ENCODE measurements around the gene TMEFF2. TPM values are rescaled to one million over a fixed set of nuclear protein-coding genes. Genes with fewer than 3 reads are reported as not detected.

The TMEFF2 gene
- total RNA-seq, 6 donors from 2014 or later: 0.69 TPM; not detected in 5

DNA sequence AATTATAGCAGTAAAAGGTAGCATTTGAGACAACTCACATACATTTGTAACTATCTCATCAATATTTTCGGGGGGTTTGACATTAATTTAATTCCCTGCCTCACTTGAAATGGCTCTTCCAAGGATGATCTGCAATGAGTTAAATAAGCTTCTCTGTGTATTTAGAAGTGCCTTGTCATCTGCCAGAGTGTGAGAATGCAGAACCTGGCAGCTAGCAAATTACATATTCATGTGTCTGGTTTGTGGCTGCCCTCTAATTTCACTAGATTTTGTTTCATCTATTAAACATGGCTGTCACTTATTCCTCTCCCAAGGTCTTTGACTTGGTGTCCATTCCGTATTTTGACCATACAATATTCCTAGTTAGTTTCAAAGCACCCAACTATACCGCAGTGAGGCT, 189.5 kb downstream of the TMEFF2 start:
- TF ChIP-seq POLR2A (IDR thresholded peaks at IDR 0.05): no peak
- no peak for TF ChIP-seq EP300 (IDR thresholded peaks at IDR 0.05)
- TF ChIP-seq POLR2AphosphoS5 (IDR thresholded peaks at IDR 0.05): no peak
- no peak for TF ChIP-seq CTCF (IDR thresholded peaks at IDR 0.05)
- no peaks in the 10 kb centered on the region for H3K4me1 ChIP-seq
- ATAC-seq (ENCODE audit: low FRiP score in 2 of 2) (no peak), DNase-seq (no peak)
- H3K27me3 ChIP-seq: no peaks in the 10 kb centered on the region
- no peak overlapping the region for H3K4me3 ChIP-seq
- 92 to 95% methylated on average over 3 of the region's 3 CpGs for WGBS, 2 donors
- H3K36me3 ChIP-seq: no peaks in the 10 kb centered on the region
- no peaks in the 10 kb centered on the region for H3K9me3 ChIP-seq
- no peak overlapping the region for H3K27ac ChIP-seq

GRCh38 chr2:192004188-192004963, 190.4 kb downstream of the TMEFF2 start:
- WGBS, 2 donors: 72 to 75% methylated on average over 5 of the region's 5 CpGs
- H3K9me3 ChIP-seq: no peaks in the 10 kb centered on the region
- no peaks in the 10 kb centered on the region for H3K27me3 ChIP-seq
- no peaks in the 10 kb centered on the region for H3K36me3 ChIP-seq
- no peaks in the 10 kb centered on the region for H3K4me1 ChIP-seq
- no peak overlapping the region for H3K27ac ChIP-seq
- ATAC-seq (ENCODE audit: low FRiP score in 2 of 2) (no peak), DNase-seq (no peak)
- no peak overlapping the region for H3K4me3 ChIP-seq
- TF ChIP-seq EP300 (IDR thresholded peaks at IDR 0.05) (no peak), CTCF (IDR thresholded peaks at IDR 0.05) (no peak), POLR2A (IDR thresholded peaks at IDR 0.05) (no peak), POLR2AphosphoS5 (IDR thresholded peaks at IDR 0.05) (no peak)

DNA sequence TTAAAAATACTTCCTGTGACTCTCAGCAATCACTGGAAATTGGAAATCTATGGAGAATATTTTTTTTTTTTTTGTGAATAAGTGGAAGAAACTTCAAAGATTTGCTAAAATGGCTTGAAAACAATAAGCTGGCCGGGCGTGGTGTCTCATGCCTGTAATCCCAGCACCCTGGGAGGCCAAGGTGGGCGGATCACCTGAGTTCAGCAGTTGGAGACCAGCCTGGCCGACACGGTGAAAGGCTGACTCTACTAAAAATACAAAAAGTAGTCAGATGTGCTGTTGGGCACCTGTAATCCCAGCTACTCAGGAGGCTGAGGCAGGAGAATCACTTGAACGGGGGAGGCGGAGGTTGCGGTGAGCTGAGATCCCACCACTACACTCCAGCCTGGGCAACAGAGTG, 192.3 kb downstream of the TMEFF2 start:
- no peaks in the 10 kb centered on the region for H3K27me3 ChIP-seq
- H3K36me3 ChIP-seq: no peaks in the 10 kb centered on the region
- TF ChIP-seq CTCF (IDR thresholded peaks at IDR 0.05) (no peak), POLR2A (IDR thresholded peaks at IDR 0.05) (no peak), EP300 (IDR thresholded peaks at IDR 0.05) (no peak), POLR2AphosphoS5 (IDR thresholded peaks at IDR 0.05) (no peak)
- ATAC-seq (ENCODE audit: low FRiP score in 2 of 2) (no peak), DNase-seq (no peak)
- no peak overlapping the region for H3K27ac ChIP-seq
- 97 to 98% methylated on average over 8 of the region's 8 CpGs for WGBS, 2 donors
- no peaks in the 10 kb centered on the region for H3K4me1 ChIP-seq
- H3K4me3 ChIP-seq: no peak overlapping the region
- H3K9me3 ChIP-seq: no peaks in the 10 kb centered on the region

DNA sequence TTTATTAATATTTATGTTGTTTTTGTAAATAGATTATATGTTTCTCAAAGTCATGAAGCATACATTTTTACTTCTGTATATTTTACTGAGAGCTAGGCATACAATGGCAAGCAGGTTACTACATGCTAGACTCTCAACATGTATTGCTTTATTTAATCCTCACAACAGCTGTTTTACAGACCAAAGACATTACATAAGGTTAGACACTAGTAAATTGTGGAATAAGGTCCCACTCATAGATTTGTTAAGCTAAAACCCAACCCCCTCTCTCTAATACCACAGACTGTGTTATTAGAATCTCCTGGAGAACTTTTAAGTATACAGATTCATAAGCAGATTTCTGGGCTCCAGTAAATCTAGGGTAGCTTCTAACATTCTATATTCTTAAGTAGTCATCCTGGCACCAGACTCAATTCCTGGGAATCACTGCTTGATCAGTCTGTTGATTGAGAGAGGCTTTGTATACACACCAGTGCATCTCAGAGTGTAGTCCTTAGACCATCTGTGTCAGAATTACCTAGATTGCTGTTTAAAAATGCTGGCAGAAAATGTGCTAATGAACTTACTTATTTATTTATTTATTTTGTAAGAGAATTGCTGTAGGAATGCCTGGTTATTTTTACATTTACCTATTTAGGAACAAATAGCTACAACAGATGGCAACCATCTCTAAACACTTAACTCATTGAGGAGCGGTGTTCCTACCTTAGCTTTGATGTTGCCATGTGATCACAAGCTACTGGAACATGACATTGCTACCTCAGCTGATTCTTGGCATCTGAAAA, 194.3 kb downstream of the TMEFF2 start:
- DNase-seq (no peak), ATAC-seq (ENCODE audit: low FRiP score in 2 of 2) (no peak)
- H3K27me3 ChIP-seq: no peaks in the 10 kb centered on the region
- H3K27ac ChIP-seq: no peak overlapping the region
- no peaks in the 10 kb centered on the region for H3K9me3 ChIP-seq
- no peaks in the 10 kb centered on the region for H3K36me3 ChIP-seq
- no peak for TF ChIP-seq EP300 (IDR thresholded peaks at IDR 0.05)
- no peak for TF ChIP-seq POLR2A (IDR thresholded peaks at IDR 0.05)
- TF ChIP-seq CTCF (IDR thresholded peaks at IDR 0.05): no peak
- TF ChIP-seq POLR2AphosphoS5 (IDR thresholded peaks at IDR 0.05): no peak
- H3K4me1 ChIP-seq: no peaks in the 10 kb centered on the region
- 92 to 100% methylated on average over 1 of the region's 1 CpG for WGBS, 2 donors
- no peak overlapping the region for H3K4me3 ChIP-seq

Measured in upper lobe of left lung (tissue), 6 donors.